Keratinocyte (primary cell): Measurements from ENCODE around the gene KIF2C.

Experiments
- CTCF ChIP-seq, 3 experiments: IDR thresholded peaks in 1 of 3; conservative IDR thresholded peaks in 1 of 3; optimal IDR thresholded peaks in 1 of 3; 2 replicates in 2 of 3; 3 replicates in 1 of 3; pipeline versions ENCODE3 to v1.5.1; 2011; ENCODE audit warnings: low read length in 3 of 3, mild to moderate bottlenecking in 3 of 3, moderate library complexity in 2 of 3, control low read depth in 1 of 3, inconsistent platforms in 1 of 3; ENCODE audit not compliant: insufficient read depth in 2 of 3; ENCODE audit errors: extremely low read depth in 1 of 3
- EZH2 ChIP-seq: IDR thresholded peaks from one replicate; pipeline ENCODE4 v1.6.1; 2012; ENCODE audit warnings: inconsistent platforms, mild to moderate bottlenecking, low read length, moderate library complexity

DNA sequence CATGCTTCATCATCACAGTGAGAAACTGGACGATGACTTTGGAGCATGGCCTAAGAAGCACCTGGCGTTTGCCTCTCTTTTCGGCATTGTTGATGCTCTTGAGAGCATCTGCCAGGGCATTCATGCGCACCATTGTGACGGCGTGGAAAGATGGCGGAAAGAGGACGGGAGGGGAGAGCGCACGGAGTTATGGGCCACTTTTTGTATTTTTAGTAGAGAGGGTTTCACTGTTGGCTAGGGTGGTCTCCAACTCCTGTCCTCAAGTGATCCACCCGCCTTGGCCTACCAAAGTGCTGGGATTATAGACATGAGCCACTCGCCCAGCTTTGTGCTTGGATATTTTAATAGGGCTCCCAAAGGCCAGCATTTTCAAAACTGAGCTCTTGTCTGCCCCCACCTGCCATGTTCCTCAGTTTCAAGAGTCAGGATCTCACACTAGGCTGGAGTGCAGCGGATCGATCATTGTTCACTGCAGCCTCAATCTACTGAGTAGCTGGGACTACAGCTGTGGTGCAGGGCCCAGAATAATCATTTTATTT is 41.0 kb downstream of the KIF2C start:
- TF ChIP-seq CTCF (optimal IDR thresholded peaks at IDR 0.05 in 1 of 3, IDR thresholded peaks at IDR 0.05 in 1 of 3, conservative IDR thresholded peaks at IDR 0.05 in 1 of 3; ENCODE audit: extremely low read depth in 1 of 3, insufficient read depth in 2 of 3, low read length in 3 of 3) (no peak), EZH2 (no peak)
